NCI-H82 treated with DMSO at 0.1 percent for 48 hours (cell line): ENCODE measurements around the gene UNC13A.

Source experiments
- DNase-seq: peaks from one replicate; lab custom pipeline; 2025; ENCODE audit not compliant: unreplicated experiment; lab: John Stamatoyannopoulos, UW

The UNC13A gene

GRCh38 chr19:17706750-17707181 lies 18.6 kb upstream of the UNC13A start:
- peak; percentile 74 for DNase-seq

GRCh38 chr19:17703824-17704463 lies 15.8 kb upstream of the UNC13A start:
- DNase-seq: peak; percentile 63

GRCh38 chr19:17695198-17695597 lies 7.0 kb upstream of the UNC13A start:
- DNase-seq: no peak

- no peak for DNase-seq
Observed at GRCh38 chr19:17692566-17692965, 4.4 kb upstream of the UNC13A start.

- DNase-seq: no peak
Observed at GRCh38 chr19:17688853-17689595, 870 bp upstream of the UNC13A start.

- no peak for DNase-seq
Observed at GRCh38 chr19:17687141-17687856, 855 bp downstream of the UNC13A start.

GRCh38 chr19:17686592-17687024 lies 1.5 kb downstream of the UNC13A start:
- peak; percentile 64 for DNase-seq

GRCh38 chr19:17686023-17686521 lies 2.1 kb downstream of the UNC13A start:
- DNase-seq: no peak

- no peak for DNase-seq
Observed at GRCh38 chr19:17685451-17686022, 2.6 kb downstream of the UNC13A start.

GRCh38 chr19:17684256-17684655 lies 3.9 kb downstream of the UNC13A start:
- DNase-seq: no peak

GRCh38 chr19:17683078-17683477 lies 5.1 kb downstream of the UNC13A start:
- DNase-seq: no peak

- DNase-seq: no peak
Observed at GRCh38 chr19:17682273-17682672, 5.9 kb downstream of the UNC13A start.

GRCh38 chr19:17681505-17682125 lies 6.5 kb downstream of the UNC13A start:
- no peak for DNase-seq

GRCh38 chr19:17680230-17680722 lies 7.9 kb downstream of the UNC13A start:
- no peak for DNase-seq

- no peak for DNase-seq
Observed at GRCh38 chr19:17679526-17680229, 8.5 kb downstream of the UNC13A start.

GRCh38 chr19:17678836-17679235 lies 9.3 kb downstream of the UNC13A start:
- DNase-seq: no peak

- DNase-seq: no peak
Observed at GRCh38 chr19:17677002-17677401, 11.2 kb downstream of the UNC13A start.

- no peak for DNase-seq
Observed at GRCh38 chr19:17676295-17676694, 11.9 kb downstream of the UNC13A start.

- DNase-seq: no peak
Observed at GRCh38 chr19:17673937-17674799, 14.0 kb downstream of the UNC13A start.
